ENCODE measurements around the gene TREML2.

GRCh38 chr6:41163419-41163717, 37.6 kb downstream of the TREML2 start:
- TF ChIP-seq POLR2AphosphoS5 (IDR thresholded peaks at IDR 0.05; ENCODE audit: insufficient read depth in 1 of 2, low read depth in 1 of 2): no peak
- TF ChIP-seq CTCF (IDR thresholded peaks at IDR 0.05): no peak
- no peak for TF ChIP-seq POLR2A (IDR thresholded peaks at IDR 0.05)

Measured in vagina (tissue), 2 donors.